ENCODE measurements around the gene ACOT8.

The ACOT8 gene

DNA sequence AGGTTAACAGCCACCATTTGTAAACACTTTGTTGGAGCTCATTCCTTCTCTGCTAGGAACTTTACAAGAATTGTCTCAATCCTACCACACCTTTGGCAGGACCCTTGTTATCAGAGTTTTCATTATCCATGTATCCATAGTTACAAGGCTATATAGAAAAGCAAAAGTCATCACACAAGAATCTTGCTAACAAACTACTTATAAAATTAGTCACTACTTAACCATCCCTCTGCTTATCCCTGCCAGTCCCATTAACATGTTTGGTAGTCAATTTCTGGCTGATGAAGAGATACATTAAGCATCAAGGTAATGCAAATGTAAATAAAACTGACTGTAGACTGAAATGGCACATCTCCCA is 10.6 kb upstream of the ACOT8 start:
- TF ChIP-seq, protein P1, sequence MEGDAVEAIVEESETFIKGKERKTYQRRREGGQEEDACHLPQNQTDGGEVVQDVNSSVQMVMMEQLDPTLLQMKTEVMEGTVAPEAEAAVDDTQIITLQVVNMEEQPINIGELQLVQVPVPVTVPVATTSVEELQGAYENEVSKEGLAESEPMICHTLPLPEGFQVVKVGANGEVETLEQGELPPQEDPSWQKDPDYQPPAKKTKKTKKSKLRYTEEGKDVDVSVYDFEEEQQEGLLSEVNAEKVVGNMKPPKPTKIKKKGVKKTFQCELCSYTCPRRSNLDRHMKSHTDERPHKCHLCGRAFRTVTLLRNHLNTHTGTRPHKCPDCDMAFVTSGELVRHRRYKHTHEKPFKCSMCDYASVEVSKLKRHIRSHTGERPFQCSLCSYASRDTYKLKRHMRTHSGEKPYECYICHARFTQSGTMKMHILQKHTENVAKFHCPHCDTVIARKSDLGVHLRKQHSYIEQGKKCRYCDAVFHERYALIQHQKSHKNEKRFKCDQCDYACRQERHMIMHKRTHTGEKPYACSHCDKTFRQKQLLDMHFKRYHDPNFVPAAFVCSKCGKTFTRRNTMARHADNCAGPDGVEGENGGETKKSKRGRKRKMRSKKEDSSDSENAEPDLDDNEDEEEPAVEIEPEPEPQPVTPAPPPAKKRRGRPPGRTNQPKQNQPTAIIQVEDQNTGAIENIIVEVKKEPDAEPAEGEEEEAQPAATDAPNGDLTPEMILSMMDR (IDR thresholded peaks at IDR 0.05; ENCODE audit: low read depth, low read length) = no peak
- no peak for DNase-seq (ENCODE audit: extremely low read depth, low read depth)

DNA sequence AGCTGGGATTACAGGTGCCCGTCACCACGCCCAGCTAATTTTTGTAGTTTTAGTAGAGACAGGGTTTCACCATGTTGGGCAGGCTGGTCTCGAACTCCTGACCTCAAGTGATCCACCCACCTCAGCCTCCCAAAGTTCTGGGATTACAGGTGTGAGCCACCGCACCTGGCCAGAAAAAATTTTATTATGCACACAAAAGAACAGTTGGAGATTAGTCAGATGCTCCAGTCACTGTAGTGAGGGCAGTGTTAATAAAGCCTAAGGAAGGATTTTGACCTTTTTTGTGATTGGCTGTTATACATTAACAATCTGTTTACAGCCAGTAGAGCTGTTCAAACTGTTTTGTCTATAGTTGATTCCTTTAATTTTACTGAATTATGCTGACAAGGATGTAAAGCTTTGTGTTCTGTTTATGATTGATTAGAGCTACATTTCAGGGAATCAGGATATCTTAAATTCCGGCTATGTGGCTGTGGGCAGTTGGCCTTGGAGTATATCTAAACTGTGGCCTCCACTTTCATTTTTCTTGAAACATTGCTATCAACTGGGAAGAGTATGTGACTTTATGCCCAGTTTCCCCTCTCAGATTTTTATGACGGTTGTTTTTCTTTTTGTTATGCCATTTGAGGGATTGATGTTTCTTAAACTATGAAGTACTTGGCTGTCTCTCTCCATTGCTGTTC is 10.1 kb upstream of the ACOT8 start:
- no peak for DNase-seq (ENCODE audit: extremely low read depth, low read depth)
- TF ChIP-seq, protein P1 (IDR thresholded peaks at IDR 0.05; ENCODE audit: low read depth, low read length) = no peak

DNA sequence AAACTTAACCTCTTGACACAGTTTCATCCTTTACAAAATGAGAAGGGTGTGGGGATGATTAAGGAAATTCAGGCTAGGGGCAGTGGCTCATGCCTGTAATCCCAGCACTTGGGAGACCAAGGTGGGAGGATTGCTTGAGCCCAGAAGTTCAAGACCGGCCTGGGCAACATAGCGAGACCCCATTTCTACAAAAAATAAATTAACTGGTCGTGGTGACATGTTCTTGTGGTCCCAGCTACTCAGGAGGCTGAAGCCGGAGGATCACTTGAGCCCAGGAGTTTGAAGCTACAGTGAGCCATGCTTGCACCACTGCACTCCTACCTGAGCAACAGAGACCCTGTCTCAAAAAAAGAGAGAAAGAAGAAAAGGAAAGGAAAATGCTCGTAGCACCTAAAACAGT is 9.3 kb upstream of the ACOT8 start:
- TF ChIP-seq, protein P1 (IDR thresholded peaks at IDR 0.05; ENCODE audit: low read depth, low read length) = no peak

DNA sequence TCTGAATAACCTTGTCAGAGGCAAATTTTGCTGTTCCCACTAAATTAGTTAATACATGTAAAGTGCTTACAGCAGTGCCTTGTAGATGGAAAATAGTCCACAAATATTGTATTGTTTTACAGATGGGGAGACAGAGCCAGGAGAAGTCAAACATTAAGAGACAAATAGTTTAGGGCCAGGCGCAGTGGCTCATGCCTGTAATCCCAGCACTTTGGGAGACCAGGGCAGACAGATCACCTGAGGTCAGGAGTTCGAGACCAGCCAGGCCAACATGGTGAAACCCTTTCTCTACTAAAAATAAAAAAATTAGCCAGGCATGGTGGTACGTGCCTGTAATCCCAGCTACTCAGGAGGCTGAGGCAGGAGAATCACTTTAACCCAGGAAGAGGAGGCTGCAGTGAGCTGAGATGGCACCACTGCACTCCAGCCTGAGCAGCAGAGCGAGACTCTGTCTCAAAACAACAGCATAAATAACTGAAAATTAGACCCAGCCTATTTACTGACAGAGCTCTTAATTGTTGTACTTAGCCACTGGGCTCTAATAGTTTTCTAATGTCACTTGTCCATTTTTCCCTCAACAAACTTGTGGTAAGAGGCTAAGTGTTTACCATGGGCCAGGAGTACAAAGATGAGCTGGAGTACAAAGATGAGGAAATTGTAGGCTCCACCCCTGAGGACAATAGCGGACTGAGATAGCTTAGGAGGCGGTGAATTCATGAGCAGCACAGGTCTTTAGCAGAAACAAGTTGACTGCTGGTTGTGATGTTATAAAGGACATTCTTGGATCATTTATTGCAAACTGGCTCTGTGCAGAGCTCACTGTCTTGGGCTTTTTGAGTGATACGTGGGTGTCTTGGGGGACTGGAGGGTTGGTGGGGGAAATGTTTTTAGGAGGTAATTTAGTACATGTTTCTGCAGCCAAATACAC is 6.6 kb upstream of the ACOT8 start:
- no peak for DNase-seq (ENCODE audit: extremely low read depth, low read depth)
- TF ChIP-seq, protein P1 (IDR thresholded peaks at IDR 0.05; ENCODE audit: low read depth, low read length) = no peak

More for the DNA sequence above, 9.3 kb upstream of the ACOT8 start:
- no peak for DNase-seq (ENCODE audit: extremely low read depth, low read depth)

DNA sequence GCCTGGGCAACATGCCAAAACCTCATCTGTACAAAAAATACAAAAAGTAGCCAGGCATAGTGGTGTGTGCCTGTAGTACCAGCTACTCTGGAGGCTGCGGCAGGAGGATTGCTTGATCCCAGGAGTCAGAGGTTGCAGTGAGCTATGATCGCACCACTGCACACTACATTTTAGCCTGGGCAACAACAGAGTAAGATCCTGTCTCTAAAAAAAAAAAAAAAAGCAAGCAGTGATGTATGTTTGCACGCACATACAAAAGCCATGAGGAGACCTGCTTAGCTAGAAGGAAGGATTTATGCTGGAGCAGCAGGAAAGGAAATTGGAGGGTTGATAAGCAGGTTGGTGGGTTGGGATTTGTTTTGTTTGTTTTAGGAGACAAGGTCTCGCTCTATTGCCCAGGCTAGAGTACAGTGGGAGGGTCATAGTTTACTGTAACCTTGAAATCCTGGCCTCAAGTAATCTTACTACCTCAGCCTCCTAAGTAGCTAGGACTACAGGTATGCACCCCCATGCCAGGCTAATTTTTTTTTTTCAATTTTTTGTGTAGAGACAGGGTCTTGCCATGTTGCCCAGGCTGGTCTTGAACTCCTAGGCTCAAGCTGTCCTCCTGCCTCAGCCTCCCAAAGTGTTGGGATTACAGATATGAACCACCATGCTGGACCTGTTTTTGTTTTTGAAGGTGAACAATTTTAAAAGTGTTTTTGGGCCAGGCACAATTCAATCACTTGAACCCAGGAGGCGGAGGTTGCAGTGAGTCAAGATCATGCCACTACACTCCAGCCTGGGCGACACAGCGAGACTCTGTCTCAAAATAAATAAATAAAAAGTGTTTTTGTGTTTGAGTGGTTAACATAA is 4.3 kb upstream of the ACOT8 start:
- DNase-seq (ENCODE audit: extremely low read depth, low read depth) = no peak

DNA sequence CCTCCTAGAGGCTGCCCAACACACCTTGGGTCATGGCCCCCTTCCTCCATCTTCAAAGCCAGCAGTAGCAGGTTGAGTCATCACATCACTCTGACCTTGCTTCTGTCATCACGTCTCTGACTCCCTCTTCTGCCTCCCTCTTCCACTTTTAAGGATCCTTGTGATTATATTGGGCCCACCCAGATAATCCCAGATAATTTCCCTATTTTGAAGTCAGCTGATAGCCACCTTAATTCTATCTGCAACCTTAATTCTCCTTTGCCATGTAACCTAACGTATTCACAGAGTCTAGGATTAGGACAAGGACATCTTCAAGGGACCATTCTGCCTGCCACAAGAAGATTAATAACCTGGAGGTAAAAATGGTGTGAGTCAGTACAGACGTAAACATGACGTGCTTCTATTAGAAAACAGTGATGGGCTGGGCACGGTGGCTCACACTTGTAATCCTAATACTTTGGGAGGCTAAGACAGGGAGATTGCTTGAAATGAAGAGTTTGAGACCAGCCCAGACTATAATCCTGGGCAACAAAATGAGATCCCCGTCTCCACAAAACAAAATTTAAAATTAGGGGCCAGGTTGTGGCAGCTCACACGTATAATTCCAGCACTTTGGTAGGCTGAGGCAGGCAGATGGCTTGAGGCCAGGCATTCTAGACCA is 3.5 kb upstream of the ACOT8 start:
- no peak for DNase-seq (ENCODE audit: extremely low read depth, low read depth)
- TF ChIP-seq, protein P1 (IDR thresholded peaks at IDR 0.05; ENCODE audit: low read depth, low read length) = no peak

More for the DNA sequence above, 4.3 kb upstream of the ACOT8 start:
- TF ChIP-seq, protein P1 (IDR thresholded peaks at IDR 0.05; ENCODE audit: low read depth, low read length) = no peak

Data from AG09319 (cell line).